ENCODE results near the gene C14orf132.

Gene C14orf132

DNA sequence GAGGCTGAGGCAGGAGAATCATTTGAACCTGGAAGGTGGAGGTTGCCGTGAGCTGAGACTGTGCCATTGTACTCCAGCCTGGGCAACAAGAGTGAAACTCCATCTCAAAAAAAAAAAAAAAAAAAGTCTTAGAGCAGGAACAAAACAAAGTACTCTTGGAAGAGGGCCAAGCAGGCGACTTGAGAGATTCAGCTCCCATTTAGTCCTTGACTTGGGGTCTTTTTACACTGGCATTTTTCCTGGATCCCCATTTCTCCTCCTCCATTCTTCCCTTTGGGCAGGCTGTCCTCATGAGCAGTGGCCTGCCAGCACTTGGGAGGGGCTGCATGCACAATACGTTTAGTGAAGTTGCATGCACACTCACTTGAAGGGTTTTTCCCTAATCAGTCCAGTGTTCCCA lies 72.9 kb downstream of the C14orf132 start:
- Mint-ChIP-seq H3K27me3 (ENCODE audit: low read depth) (peaks cover 23% of the 10 kb centered on the region), H3K27ac (no peak overlapping the region), H3K36me3 (ENCODE audit: low read depth) (peaks cover 8% of the 10 kb centered on the region), H3K4me1 (peaks cover 18% of the 10 kb centered on the region), H3K9me3 (peaks cover 29% of the 10 kb centered on the region), H3K4me3 (no peak overlapping the region)
- TF ChIP-seq CTCF (IDR thresholded peaks at IDR 0.05; ENCODE audit: unreplicated experiment in 3 of 3): no peak

DNA sequence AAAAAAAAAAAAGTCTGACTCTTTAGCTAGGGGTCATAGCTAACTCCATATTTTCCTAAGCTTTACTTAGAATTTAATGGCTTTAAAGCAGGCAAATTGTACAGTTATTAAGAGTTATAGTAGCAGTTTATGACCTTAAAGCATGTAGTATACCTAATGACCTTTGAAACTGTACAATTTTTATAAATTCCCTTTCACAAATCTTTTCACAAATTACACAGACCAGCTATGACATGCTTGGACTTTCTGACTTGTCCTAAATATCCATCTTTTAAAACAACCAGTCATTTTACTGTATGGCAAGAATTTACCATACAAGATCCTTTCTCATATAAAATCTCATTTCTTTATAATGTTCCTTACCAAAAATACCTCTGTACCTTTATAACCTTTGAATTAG lies 74.8 kb downstream of the C14orf132 start:
- H3K27me3 Mint-ChIP-seq (ENCODE audit: low read depth): peaks cover 7% of the 10 kb centered on the region
- peaks cover 34% of the 10 kb centered on the region for H3K9me3 Mint-ChIP-seq
- no peak overlapping the region for H3K27ac Mint-ChIP-seq
- TF ChIP-seq CTCF (IDR thresholded peaks at IDR 0.05; ENCODE audit: unreplicated experiment in 3 of 3): no peak
- H3K4me1 Mint-ChIP-seq: peaks cover 12% of the 10 kb centered on the region
- H3K36me3 Mint-ChIP-seq (ENCODE audit: low read depth): peaks cover 10% of the 10 kb centered on the region
- H3K4me3 Mint-ChIP-seq: no peak overlapping the region

GRCh38 chr14:96117101-96117897 lies 78.1 kb downstream of the C14orf132 start:
- no peak for TF ChIP-seq CTCF (IDR thresholded peaks at IDR 0.05; ENCODE audit: unreplicated experiment in 3 of 3)
- H3K4me3 Mint-ChIP-seq: no peak overlapping the region
- peaks cover 26% of the 10 kb centered on the region for H3K9me3 Mint-ChIP-seq

GRCh38 chr14:96117960-96118359 lies 78.8 kb downstream of the C14orf132 start:
- H3K4me3 Mint-ChIP-seq: no peak overlapping the region
- H3K36me3 Mint-ChIP-seq (ENCODE audit: low read depth): peaks cover 10% of the 10 kb centered on the region
- H3K9me3 Mint-ChIP-seq: peaks cover 20% of the 10 kb centered on the region
- H3K4me1 Mint-ChIP-seq: peaks cover 37% of the 10 kb centered on the region
- no peak for TF ChIP-seq CTCF (IDR thresholded peaks at IDR 0.05; ENCODE audit: unreplicated experiment in 3 of 3)
- no peak overlapping the region for H3K27ac Mint-ChIP-seq
- H3K27me3 Mint-ChIP-seq (ENCODE audit: low read depth): peaks cover 3% of the 10 kb centered on the region

More at GRCh38 chr14:96117101-96117897, 78.1 kb downstream of the C14orf132 start:
- peaks cover 31% of the 10 kb centered on the region for H3K4me1 Mint-ChIP-seq
- H3K36me3 Mint-ChIP-seq (ENCODE audit: low read depth): peaks cover 10% of the 10 kb centered on the region
- peak overlapping the region; percentile 1 to 36 (median 17) for H3K27ac Mint-ChIP-seq
- peaks cover 3% of the 10 kb centered on the region for H3K27me3 Mint-ChIP-seq (ENCODE audit: low read depth)

DNA sequence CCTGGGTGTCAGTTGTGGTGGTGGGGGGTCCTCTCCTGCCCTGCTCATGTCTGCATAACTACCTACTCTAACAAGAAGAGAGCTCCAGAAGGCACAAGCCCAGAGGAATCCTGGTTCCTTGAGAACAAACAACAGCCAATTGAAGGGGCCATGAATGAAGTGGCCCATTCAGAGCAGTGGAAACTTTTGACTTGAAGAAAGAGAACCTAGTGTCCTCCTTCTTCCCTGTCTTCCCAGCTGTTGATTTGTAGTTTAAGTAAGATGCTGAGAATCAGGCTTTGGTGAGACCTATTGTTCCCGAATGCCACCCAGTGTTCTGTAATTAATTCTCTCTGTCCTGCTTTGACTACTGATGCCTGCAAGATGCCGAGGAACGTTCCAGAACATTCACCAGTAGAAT lies 79.2 kb downstream of the C14orf132 start:
- Mint-ChIP-seq H3K9me3 (peaks cover 16% of the 10 kb centered on the region), H3K36me3 (ENCODE audit: low read depth) (peaks cover 10% of the 10 kb centered on the region), H3K27ac (no peak overlapping the region), H3K27me3 (ENCODE audit: low read depth) (peaks cover 3% of the 10 kb centered on the region), H3K4me1 (peaks cover 37% of the 10 kb centered on the region), H3K4me3 (no peak overlapping the region)
- TF ChIP-seq CTCF (IDR thresholded peaks at IDR 0.05; ENCODE audit: unreplicated experiment in 3 of 3): no peak

GRCh38 chr14:96119947-96120346 lies 80.8 kb downstream of the C14orf132 start:
- no peak for TF ChIP-seq CTCF (IDR thresholded peaks at IDR 0.05; ENCODE audit: unreplicated experiment in 3 of 3)
- Mint-ChIP-seq H3K36me3 (ENCODE audit: low read depth) (peaks cover 4% of the 10 kb centered on the region), H3K27ac (peak overlapping the region; percentile 16 to 50 (median 47)), H3K4me1 (peaks cover 37% of the 10 kb centered on the region), H3K27me3 (ENCODE audit: low read depth) (peaks cover 8% of the 10 kb centered on the region), H3K4me3 (no peak overlapping the region), H3K9me3 (peaks cover 8% of the 10 kb centered on the region)

Data from nephron (organoid).